ENCODE results near the gene BCAP31.

- TF ChIP-seq CTCF (IDR thresholded peaks at IDR 0.05) (no peak), POLR2A (IDR thresholded peaks at IDR 0.05) (no peak)
Measured at GRCh38 chrX:153734871-153735270, 10.7 kb upstream of the BCAP31 start.

Data from sigmoid colon (tissue), 3 donors.